Stimulated activated naive CD4-positive, alpha-beta T cell (primary cell): ENCODE measurements around the gene ZNF512B.

Source experiments
- DNase-seq, 6 experiments: peaks; one replicate each; lab custom pipeline; 2025; lab: John Stamatoyannopoulos, UW

ZNF512B gene, protein sequence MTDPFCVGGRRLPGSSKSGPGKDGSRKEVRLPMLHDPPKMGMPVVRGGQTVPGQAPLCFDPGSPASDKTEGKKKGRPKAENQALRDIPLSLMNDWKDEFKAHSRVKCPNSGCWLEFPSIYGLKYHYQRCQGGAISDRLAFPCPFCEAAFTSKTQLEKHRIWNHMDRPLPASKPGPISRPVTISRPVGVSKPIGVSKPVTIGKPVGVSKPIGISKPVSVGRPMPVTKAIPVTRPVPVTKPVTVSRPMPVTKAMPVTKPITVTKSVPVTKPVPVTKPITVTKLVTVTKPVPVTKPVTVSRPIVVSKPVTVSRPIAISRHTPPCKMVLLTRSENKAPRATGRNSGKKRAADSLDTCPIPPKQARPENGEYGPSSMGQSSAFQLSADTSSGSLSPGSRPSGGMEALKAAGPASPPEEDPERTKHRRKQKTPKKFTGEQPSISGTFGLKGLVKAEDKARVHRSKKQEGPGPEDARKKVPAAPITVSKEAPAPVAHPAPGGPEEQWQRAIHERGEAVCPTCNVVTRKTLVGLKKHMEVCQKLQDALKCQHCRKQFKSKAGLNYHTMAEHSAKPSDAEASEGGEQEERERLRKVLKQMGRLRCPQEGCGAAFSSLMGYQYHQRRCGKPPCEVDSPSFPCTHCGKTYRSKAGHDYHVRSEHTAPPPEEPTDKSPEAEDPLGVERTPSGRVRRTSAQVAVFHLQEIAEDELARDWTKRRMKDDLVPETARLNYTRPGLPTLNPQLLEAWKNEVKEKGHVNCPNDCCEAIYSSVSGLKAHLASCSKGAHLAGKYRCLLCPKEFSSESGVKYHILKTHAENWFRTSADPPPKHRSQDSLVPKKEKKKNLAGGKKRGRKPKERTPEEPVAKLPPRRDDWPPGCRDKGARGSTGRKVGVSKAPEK

DNA sequence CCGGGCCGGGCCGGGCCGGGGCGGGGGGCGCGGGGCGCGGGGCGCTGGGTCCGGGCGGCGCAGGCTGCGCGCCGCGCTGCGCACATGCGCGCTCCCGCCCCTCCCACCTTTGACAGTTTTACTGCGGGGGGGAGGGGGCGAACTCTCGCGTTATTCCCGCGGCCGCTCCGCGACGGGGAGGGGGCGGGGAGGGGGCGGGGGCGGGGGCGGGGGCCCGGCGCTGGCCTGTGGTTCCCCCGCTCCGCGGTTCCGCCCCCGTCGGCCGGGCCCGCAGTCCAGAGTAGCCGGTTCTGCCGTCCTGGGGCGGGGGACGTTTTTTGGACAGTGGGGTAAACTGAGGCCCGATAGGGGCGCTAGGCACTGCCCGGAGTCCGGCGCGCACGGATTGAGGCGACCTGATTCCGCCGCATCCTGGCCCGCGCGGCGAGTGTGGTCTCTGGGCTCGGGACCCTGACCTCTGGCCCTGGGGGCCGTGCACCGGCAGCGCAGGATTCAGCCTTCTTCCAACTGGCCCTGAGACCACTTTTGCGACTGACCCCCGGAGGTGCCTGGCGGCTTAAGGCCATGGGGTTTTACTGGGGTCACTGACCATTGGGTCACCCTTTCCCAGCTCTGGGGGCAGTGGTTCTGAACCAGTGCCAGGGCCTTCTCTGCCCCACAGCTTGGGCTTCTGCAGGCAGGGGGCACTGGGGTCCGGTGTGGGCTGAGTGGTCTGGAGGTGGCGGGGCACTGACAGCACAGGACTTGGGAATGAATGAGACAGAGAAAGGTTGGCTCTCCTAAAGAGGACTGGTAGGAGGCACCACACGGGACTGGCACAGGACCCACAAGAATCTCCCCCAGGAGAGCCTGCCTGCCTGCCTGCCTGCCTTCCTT is at the start of gene ZNF512B:
Gene ZNF512B (minus strand): TSS at position 93 of the 876 bp plus-strand sequence. CDS start 1,980 bp downstream, outside the sequence.
- DNase-seq, result peak in 5 of 6 experiments; percentile 45 to 66 (median 58)

DNA sequence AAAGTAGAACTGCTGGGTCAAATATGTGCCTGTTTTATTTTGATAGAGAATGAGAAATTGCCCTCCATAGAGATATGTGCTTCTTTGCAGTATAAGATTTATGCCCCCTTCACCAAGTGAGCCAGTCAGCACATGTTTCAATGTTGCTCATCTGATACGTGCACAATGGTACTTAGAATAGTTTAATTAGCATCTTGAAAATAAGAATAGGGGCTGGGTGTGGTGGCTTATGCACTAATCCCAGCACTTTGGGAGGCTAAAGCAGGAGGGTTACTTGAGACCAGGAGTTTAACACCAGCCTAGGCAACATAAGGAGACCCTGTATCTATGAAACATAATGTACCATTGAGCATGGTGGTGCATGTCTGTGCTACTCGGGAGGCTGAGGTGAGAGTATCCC is 45.9 kb upstream of the ZNF512B start:
- DNase-seq, result no peak

DNA sequence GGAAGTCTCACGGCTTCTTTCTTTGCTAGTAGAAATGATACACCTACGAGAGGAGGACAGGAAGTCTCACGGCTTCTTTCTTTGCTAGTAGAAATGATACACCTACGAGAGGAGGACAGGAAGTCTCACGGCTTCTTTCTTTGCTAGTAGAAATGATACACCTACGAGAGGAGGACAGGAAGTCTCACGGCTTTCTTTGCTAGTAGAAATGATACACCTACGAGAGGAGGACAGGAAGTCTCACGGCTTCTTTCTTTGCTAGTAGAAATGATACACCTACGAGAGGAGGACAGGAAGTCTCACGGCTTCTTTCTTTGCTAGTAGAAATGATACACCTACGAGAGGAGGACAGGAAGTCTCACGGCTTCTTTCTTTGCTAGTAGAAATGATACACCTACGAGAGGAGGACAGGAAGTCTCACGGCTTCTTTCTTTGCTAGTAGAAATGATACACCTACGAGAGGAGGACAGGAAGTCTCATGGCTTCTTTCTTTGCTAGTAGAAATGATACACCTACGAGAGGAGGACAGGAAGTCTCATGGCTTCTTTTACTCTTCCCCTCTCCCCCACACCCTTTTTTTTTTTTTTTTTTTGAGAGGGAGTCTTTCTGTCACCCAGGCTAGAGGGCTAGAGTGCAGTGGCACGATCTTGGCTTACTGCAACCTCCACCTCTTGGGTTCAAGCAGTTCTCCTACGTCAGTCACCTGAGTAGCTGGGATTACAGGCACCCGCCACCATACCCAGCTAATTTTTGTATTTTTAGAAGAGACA is 42.8 kb upstream of the ZNF512B start:
- peak in 3 of 6 experiments; percentile 23 to 27 (median 25) for DNase-seq

DNA sequence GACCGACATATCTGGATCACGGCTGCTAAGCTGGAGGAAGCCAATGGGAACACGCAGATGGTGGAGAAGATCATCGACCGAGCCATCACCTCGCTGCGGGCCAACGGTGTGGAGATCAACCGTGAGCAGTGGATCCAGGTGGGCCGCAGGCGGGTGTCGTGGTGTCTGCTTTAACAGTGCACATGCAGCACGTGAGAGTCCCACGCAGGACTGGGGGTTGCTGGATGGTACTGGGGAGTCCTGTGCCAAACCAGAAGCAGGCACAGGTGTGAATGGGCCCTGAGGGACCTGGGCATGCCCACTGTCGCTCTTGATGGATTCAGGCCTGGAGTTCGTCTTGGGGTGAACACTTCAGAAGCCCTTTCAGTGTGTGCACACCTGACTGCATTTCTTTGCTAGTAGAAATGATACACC is 41.6 kb upstream of the ZNF512B start:
- DNase-seq, result no peak

DNA sequence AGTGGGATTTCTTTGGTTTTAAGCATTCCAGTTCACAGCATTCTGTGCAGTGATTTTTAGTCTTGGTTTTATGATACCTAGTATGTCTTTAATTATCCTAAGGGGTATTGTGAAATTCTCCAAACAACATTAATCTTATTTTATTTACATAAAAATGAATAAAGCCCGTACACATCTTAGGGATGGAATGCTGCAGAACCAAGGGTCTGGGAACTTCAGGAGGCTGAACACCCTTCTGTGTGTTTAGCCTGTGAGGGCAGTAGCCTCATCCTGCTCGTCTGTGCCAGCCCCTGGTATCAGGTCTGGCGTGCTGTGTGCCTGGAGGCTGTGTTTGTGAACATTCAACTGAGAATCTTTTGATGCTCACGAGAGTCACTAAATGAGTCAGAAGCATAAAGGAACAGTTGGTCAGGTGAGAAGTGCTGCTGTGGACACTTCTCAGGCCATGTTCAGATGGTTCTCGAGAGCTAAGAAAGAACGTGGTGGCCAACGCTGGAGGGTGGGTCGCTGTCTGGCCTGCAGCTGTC is 41.0 kb upstream of the ZNF512B start:
- no peak for DNase-seq

DNA sequence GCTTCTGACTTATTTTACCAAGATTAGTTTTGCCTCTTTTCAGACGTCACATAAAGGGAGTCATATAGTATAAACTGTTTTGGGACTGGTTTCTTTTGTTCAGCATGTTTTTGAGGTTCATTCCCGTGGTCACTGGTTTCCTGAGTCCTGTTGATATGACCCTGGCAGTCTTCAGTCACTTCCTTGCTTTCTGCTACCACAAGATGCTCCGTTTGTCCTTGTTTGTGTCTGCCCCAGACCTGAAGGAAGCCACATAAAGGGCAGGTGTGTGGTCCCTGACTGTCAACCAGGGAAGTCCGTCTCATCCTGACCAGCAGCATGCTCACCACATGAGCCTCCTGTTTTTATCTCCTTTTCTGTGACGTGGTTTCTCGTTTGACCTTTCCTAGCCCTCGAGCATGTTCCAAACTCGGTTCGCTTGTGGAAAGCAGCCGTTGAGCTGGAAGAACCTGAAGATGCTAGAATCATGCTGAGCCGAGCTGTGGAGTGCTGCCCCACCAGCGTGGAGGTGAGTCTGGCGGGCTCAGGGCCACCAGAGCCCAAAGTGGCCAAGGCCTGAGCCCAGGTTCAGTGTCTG is 40.2 kb upstream of the ZNF512B start:
- no peak for DNase-seq

DNA sequence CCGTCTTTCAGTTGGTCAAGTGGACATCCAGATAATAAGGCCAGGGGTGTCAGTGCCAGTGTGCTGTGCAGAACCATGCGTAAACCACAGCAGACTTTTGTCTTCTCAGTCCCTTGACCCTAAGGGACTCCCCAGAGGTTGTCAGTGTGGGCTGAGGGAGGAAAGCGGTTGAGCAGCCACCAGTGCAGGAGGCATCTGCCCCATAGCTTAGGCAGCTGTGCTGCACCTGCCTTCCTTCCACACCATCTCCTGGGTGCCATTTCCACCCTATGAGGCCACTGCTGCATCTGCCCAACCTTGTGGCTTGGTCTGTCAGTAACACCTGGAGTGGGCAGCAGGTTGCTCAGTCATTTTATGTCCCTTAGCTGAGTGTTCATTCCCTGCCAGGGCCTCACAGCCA is 37.2 kb upstream of the ZNF512B start:
- no peak for DNase-seq

DNA sequence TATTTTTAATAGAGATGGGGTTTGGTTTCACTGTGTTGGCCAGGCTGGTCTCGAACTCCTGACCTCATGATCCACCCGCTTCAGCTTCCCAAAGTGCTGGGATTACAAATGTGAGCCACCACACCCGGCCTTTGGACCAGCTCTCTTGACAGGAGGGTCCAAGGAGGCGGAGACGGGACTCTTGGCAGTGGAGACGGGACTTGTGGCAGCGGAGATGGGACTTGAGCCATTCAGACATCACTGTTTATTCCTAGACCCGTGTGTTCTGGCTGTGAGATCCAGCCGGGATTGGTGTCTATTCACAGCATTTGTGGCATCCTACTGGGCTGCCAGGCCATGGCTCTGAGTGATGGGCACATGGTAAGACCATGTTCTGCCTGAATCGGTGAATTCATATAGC is 36.8 kb upstream of the ZNF512B start:
- no peak for DNase-seq

DNA sequence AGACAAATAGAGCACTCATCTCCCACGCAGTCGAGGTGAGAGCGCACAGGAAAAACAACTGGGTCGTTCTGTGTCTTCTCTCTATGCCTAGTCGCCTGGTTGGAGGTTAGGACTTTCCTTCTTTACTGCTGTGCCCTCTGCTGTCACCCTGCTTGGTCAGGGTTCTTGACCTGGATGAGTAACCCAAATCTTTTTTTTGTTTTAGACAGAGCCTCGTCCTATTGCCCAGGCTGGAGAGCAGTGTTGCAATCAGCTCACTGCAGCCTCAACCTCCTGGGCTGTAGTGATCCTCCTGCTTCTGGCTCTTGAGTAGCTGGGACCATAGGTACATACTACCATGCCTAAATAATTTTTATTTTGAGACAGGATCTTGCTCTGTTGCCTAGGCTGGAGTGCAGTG is 35.7 kb upstream of the ZNF512B start:
- DNase-seq, result no peak

DNA sequence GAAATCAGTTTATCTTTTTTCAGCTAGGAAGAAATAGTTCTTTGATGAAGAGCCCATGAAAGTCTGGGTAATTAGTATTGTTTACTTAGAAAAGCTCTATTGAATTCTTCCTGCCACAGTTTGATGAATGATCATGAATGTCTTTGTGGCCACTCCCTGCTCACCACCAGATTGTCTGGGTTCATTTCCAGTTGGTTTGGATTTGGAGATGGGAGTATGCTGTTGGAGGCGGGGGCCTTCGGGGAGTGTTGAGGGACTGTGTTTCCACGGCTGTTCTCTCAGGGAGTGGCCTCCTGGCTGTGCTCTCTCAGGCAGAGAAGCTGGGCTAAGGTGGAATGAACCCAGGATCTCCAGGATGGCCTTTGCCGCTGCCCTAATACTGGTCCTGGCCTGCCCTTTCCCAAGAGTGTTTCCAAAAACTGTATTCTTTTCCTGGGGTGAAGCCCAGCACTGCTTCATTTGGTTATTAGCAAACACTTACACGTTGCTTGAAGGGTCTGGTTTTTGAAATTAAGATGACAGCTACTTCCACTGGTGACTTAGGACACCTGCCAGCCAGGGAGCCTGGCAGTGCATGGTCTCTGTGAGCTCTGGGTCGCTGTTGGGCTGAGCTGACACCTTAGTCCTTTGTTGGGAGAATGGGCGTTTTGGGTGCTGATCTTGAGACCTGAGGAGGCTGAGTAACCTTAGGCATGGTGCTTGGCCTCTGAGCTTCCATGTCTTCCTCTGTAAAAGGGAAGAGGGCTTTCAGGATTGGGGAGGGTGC is 34.4 kb upstream of the ZNF512B start:
- DNase-seq, result no peak

DNA sequence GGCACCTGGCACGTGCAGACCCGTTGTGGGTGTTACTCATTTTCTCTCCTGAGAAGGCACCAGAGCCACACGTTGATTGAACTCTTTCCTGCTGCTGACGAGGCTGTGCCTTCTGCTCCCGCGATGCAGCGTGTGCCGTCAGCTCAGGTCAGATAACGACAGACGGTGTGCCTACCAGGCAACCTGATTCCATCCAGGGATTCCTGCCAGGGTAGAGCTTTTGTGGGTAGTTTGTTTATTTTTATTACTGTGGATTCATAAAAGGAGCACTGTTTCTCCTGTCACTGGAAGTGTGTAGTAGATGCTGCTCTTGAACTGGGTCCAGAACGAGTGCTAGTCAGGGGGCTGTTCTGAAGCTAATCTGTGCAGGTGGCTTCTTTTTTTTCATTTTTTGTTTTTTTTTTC is 31.9 kb upstream of the ZNF512B start:
- DNase-seq, result no peak

DNA sequence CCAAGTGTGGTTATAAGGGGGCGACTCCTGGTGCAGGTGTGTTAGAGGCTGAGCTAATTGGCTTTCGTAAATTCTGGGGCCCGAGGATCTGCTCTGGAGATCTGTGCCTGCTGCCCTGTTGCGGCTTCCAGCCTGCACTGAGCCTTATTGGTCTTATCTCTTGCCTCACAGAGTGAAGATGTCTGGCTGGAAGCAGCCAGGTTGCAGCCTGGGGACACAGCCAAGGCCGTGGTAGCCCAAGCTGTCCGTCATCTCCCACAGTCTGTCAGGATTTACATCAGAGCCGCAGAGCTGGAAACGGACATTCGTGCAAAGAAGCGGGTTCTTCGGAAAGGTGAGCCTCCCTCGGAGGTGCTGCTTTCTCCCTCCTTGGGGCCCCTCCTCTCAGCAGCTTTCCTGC is 31.2 kb upstream of the ZNF512B start:
- DNase-seq, result no peak

DNA sequence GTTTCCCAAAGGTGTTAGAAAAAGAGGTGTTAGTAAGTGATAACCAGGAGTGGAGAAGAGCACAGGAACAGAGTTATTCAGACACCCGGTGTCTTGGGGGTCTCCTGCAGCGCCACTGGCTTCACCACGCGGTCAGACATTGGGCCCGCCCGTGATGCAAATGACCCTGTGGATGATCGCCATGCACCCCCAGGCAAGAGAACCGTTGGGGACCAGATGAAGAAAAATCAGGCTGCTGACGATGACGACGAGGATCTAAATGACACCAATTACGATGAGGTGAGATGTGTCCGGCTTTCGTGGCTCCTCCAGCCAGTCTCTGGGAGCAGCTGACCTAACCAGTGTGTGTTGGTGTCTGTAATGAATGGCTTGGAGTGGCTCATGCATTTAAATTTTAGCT is 13.2 kb upstream of the ZNF512B start:
- DNase-seq, result no peak

DNA sequence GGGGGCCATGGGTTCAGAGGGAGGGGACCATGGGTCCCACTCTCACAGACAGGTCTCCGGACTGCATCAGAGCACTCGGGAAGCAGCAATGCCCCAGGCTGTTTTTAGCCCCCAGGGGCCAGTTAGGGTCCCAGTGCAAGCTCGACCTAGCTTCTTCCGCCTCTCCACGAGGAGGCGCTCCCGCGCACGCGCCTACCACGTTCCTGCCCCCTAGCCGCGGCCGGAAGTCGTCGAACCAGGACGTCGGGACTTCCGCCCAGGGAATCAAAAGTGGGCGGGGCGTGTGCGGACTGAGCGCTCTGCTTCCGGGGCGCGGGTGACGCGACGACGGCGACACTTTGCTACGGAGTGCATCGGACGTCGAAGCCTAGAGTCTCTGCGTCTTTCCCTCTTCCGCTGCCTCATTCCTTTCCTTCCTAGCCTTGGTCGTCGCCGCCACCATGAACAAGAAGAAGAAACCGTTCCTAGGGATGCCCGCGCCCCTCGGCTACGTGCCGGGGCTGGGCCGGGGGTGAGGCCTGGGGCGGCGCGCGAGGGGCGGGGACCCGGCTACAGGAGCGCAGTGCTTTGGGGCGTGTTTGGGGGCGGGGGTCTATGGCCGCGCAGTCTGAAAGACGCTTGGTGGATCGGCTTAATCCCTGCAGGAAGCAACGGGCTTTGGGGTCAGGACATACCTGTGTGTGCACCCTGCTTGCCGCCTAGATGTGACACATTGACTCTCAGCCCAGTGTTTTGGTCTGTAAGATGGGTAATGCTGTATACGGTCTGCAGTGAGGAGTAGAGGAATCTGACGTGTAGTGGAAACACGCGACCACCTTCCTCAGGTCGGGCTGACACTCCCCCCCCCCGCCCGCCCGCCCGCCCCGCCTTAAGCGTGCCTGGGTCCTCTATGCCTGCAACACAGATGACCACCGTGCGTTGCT is 11.3 kb upstream of the ZNF512B start, which contains the start of gene PRPF6:
Gene PRPF6 (plus strand): TSS at position 327 of the 923 bp plus-strand sequence. CDS start 114 bp downstream, at position 441.
- peak; percentile 84 to 94 (median 92) for DNase-seq

DNA sequence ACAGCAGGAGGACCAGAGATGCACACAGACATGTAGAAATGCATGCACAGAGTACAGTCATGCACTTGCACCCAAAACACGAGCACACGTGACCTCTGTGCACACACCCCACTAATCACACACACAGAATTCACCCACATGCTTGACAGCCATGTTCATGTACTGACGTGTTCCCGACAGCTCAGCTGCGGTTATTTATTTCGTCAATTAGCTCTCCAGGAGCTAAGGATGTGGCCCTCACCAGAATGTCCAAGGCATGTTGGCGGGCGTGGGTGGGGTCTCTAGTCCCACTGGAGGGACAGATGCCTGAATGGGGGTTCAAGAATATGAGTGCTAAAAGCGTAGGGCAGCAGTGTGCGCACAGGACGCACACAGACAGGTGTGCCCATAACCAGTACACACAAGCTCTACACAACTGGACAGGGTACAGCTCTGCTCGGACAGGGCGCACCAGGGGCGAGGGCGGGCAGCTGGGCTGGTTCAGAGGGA is 10.6 kb upstream of the ZNF512B start:
- peak in 3 of 6 experiments; percentile 54 to 66 (median 57) for DNase-seq

DNA sequence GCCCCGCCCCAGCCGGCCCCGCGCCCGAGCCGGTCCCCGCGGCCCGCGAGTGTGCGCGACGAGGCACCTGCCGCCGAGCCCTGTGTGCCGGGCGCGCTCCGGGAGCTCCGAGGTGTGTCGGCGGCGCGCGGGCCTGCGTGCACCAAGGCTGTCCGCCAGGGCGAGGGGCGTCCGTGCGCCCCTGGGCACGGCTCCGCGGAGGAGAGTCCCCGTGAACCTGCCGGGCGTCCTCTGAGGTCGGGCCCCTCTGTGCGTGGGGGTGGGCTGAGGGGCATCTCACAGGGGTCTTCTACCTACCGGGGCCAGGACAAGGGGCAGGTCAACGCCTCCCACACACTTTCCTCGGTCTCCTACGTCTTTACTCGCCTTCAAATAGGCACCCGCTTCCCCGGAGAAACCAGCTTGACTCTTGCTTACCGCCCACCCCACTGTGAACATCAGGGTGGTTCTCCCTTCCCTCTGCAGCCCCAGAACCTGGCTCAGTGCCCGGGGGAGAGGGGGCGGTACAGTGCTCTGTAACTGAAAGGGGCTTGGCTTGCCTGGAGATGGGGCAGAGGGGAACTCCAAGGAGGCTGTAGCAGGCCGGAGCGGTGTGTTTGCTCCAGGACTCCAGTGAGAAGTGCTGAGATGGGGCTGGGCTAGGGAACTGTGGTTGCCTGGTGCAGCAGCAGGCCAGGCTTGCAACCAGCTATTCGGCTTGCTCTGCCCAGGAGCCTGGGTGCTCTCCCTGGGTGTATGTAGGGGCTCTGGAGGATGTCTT is 10.0 kb upstream of the ZNF512B start, which contains the start of gene SAMD10:
Gene SAMD10 (minus strand): TSS at position 86 of the 760 bp plus-strand sequence. CDS start 175 bp downstream, outside the sequence.
- peak; percentile 24 to 79 (median 66) for DNase-seq

DNA sequence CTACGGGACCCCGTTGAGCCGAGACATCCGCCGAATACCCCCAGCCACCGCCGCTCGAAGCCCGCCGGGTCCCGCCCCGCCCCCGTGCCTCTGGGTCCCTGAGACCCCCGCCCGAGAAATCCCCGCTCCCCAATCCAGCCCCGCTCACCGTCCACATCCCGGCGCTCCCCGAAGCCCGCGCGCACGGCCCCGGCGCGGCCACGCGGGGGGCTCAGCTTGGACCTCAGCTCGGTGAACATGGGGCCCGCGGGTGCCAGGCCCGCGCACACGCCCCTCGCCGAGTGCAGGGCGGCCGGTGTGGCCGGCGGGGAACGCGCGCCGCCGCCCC is 9.5 kb upstream of the ZNF512B start:
- no peak for DNase-seq
